ENCODE measurements around the gene SLC12A1.

DNA sequence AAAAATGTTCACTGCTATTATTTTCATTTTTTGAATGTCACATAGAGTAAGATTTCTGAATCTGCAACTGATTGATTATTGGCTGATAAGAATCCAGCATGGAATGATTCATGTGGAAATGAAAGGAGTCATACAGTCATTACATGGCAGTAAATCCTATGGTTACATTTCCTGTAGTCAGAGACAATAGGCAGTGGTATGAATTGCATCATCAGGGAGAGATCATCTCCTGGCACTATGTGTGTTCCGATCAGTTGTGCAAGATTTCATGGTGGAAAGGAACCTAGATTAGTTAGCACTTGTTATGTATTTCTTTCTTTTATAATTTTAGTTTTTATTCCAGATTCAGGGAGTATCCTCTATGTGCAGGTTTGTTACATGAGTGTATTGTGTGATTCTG, 38.8 kb downstream of the SLC12A1 start:
- TF ChIP-seq ZNF384 (IDR thresholded peaks at IDR 0.05) (no peak), TARDBP (IDR thresholded peaks at IDR 0.05) (no peak), BHLHE40 (IDR thresholded peaks at IDR 0.05; ENCODE audit: borderline replicate concordance) (no peak), FOXM1 (IDR thresholded peaks at IDR 0.05; ENCODE audit: borderline replicate concordance) (no peak), LEF1 (IDR thresholded peaks at IDR 0.05; ENCODE audit: borderline replicate concordance) (no peak), SUZ12 (IDR thresholded peaks at IDR 0.05) (no peak), ELF4 (IDR thresholded peaks at IDR 0.05) (no peak), SP1 (IDR thresholded peaks at IDR 0.05) (no peak), HDGF (IDR thresholded peaks at IDR 0.05; ENCODE audit: borderline replicate concordance) (no peak), FOXK2 (IDR thresholded peaks at IDR 0.05) (no peak)
- TF ChIP-seq, protein P1, sequence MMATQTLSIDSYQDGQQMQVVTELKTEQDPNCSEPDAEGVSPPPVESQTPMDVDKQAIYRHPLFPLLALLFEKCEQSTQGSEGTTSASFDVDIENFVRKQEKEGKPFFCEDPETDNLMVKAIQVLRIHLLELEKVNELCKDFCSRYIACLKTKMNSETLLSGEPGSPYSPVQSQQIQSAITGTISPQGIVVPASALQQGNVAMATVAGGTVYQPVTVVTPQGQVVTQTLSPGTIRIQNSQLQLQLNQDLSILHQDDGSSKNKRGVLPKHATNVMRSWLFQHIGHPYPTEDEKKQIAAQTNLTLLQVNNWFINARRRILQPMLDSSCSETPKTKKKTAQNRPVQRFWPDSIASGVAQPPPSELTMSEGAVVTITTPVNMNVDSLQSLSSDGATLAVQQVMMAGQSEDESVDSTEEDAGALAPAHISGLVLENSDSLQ (IDR thresholded peaks at IDR 0.05): no peak

Data from HEK293T (cell line).